ENCODE measurements around the gene HSPB3. TPM values are rescaled to one million over a fixed set of nuclear protein-coding genes. Genes with fewer than 3 reads are reported as not detected.

The HSPB3 gene
- polyA plus RNA-seq, 1 experiment, result 14.4 TPM

DNA sequence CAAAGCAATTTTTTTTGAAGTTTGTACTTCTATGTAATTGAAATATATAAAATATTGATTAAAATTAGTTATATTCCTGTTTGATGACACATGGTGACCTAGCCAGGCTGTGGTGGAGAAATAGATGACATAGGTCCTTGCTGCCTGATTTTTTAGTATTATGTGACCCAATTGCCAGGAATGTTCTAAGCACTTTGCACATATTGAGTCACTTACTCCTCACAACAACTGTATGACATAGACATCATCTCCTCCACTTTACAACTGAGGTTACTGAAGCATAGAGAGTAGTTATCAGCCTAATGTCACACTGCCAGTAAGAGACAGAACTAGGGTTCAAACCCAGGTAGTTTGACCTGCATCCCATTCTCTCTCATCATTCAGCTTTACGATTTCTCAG is 35.8 kb downstream of the HSPB3 start:
- ChIA-PET POLR2A (no interaction called here), CTCF (interaction anchor here (0.6 to 7.1 kb wide), 14 partner anchors 9 to 1052 kb away, joined by 3 to 69 read pairs (median 5); partner anchors contain the start of genes HSPB3 and SNX18)
- H3K4me3 ChIP-seq (ENCODE audit: low read depth, low read length), result no peak overlapping the region
- TF ChIP-seq, protein P1, sequence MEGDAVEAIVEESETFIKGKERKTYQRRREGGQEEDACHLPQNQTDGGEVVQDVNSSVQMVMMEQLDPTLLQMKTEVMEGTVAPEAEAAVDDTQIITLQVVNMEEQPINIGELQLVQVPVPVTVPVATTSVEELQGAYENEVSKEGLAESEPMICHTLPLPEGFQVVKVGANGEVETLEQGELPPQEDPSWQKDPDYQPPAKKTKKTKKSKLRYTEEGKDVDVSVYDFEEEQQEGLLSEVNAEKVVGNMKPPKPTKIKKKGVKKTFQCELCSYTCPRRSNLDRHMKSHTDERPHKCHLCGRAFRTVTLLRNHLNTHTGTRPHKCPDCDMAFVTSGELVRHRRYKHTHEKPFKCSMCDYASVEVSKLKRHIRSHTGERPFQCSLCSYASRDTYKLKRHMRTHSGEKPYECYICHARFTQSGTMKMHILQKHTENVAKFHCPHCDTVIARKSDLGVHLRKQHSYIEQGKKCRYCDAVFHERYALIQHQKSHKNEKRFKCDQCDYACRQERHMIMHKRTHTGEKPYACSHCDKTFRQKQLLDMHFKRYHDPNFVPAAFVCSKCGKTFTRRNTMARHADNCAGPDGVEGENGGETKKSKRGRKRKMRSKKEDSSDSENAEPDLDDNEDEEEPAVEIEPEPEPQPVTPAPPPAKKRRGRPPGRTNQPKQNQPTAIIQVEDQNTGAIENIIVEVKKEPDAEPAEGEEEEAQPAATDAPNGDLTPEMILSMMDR (IDR thresholded peaks at IDR 0.05; ENCODE audit: insufficient read depth, low read depth, low read length), result no peak
- H3K27me3 ChIP-seq (ENCODE audit: control insufficient read depth, insufficient read depth, low read length), result peaks cover 2% of the 10 kb centered on the region; the same call in 1 of the 2 replicates
- H3K36me3 ChIP-seq (ENCODE audit: control insufficient read depth, insufficient read depth, low read length), result no peaks in the 10 kb centered on the region
- DNase-seq (ENCODE audit: low read depth), result no peak

DNA sequence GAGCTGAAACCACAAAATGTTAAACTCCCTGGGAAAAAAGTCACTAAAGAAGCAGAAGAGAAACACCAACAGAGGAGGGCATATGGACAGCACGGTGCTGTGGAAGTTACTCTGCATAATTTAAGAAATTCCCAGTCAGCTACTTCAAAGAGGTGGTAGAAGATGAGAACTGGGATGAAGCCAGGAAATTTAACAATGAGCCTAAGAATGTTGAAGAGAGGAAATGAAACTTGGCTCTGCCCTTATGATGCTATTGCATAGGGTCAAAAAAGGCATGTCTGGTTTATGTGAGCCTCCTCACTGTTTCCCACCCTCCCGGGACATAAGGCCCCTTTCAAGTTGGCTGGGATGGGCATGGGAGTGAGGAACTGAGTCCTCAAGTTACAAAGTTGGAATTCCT is 36.7 kb downstream of the HSPB3 start:
- H3K27me3 ChIP-seq (ENCODE audit: control insufficient read depth, insufficient read depth, low read length), result peaks cover 2% of the 10 kb centered on the region; the same call in 1 of the 2 replicates
- POLR2A ChIA-PET, result no interaction called here
- CTCF ChIA-PET, result interaction anchor here (0.6 to 7.1 kb wide), 11 partner anchors 10 to 1052 kb away, joined by 3 to 69 read pairs (median 5); partner anchors contain the start of gene SNX18
- no peaks in the 10 kb centered on the region for H3K36me3 ChIP-seq (ENCODE audit: control insufficient read depth, insufficient read depth, low read length)
- no peak for DNase-seq (ENCODE audit: low read depth)
- TF ChIP-seq, protein P1 (IDR thresholded peaks at IDR 0.05; ENCODE audit: insufficient read depth, low read depth, low read length), result no peak
- H3K4me3 ChIP-seq (ENCODE audit: low read depth, low read length), result no peak overlapping the region

DNA sequence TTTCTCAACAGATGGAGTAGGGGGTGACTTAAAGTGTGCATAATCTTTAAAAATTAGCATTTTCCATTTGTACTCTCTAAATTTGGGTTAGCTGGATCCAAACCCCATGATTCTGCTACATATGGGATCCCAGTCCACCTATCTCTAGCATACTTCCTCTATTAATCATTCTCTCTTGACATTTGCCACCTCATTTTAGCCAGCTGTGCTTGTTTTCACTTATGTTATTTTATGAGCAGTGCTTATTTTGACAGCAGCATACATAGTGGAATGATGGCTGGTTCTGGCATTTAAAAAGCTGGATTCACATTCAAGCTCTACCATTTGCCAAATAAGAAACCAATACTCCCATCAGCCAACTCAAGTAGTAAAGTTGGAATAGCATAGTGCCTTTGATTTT is 39.5 kb downstream of the HSPB3 start:
- ChIA-PET CTCF (interaction anchor here (0.9 to 1.5 kb wide), 3 partner anchors 17 to 52 kb away, joined by 3 read pairs; no protein-coding TSS in a partner anchor), POLR2A (no interaction called here)
- peaks cover 2% of the 10 kb centered on the region; the same call in 1 of the 2 replicates for H3K27me3 ChIP-seq (ENCODE audit: control insufficient read depth, insufficient read depth, low read length)
- TF ChIP-seq, protein P1 (IDR thresholded peaks at IDR 0.05; ENCODE audit: insufficient read depth, low read depth, low read length), result no peak
- no peak for DNase-seq (ENCODE audit: low read depth)
- no peak overlapping the region for H3K4me3 ChIP-seq (ENCODE audit: low read depth, low read length)
- no peaks in the 10 kb centered on the region for H3K36me3 ChIP-seq (ENCODE audit: control insufficient read depth, insufficient read depth, low read length)

Other genes starting within 250 kb of the HSPB3 start
- gene ARL15, start 145.1 kb upstream of the HSPB3 start, polyA plus RNA-seq (2011; rRNA removed), result 11.9 and 16.0 TPM in 2 replicates
- gene SNX18, start 62.1 kb downstream of the HSPB3 start, polyA plus RNA-seq (2011; rRNA removed), result 33.3 and 47.0 TPM in 2 replicates

Measured in BJ (cell line).